ENCODE results near the gene CYP2D6.
"Not testable (repeated sequence)": the region's sequence is repeated elsewhere in the genome, so short reads cannot be mapped to it uniquely, and the experiment has no call there.

Gene CYP2D6

GRCh38 chr22:42130639-42131431 lies at the start of gene CYP2D6:
CYP2D6 (minus strand) TSS chr22:42130810; CDS start chr22:42130791, 19 bp downstream.
- peaks cover 0 to 30% (median 0%) of the 10 kb centered on the region in 5 donors for H3K4me1 ChIP-seq (ENCODE audit: control insufficient read depth in 5 of 5, insufficient read depth in 5 of 5, low read length in 5 of 5)
- H3K27me3 ChIP-seq (ENCODE audit: control insufficient read depth in 5 of 5, insufficient read depth in 4 of 5, low read length in 5 of 5); H3K4me3 ChIP-seq (ENCODE audit: low read depth in 1 of 5, low read length in 5 of 5); H3K36me3 ChIP-seq (ENCODE audit: control insufficient read depth in 5 of 5, insufficient read depth in 5 of 5, low read length in 5 of 5); H3K9me3 ChIP-seq (ENCODE audit: control insufficient read depth in 5 of 5, low read length in 5 of 5); H3K9ac ChIP-seq (ENCODE audit: low read length in 5 of 5); H3K27ac ChIP-seq (ENCODE audit: low read depth, low read length): not testable (repeated sequence)

- Histone ChIP-seq H3K36me3 (ENCODE audit: control insufficient read depth in 5 of 5, insufficient read depth in 5 of 5, low read length in 5 of 5) (peaks cover 0 to 16% (median 7%) of the 10 kb centered on the region in 5 donors), H3K27ac (ENCODE audit: low read depth, low read length) (no peak overlapping the region)
These were observed 49.0 kb upstream of the CYP2D6 start for GRCh38 chr22:42179616-42180015.

GRCh38 chr22:42178910-42179519 lies 48.4 kb upstream of the CYP2D6 start:
- no peaks in the 10 kb centered on the region for H3K27me3 ChIP-seq (ENCODE audit: control insufficient read depth in 5 of 5, insufficient read depth in 4 of 5, low read length in 5 of 5)
- no peaks in the 10 kb centered on the region for H3K9me3 ChIP-seq (ENCODE audit: control insufficient read depth in 5 of 5, low read length in 5 of 5)
- no peak overlapping the region for H3K27ac ChIP-seq (ENCODE audit: low read depth, low read length)
- peaks cover 0 to 14% (median 6%) of the 10 kb centered on the region in 5 donors for H3K4me1 ChIP-seq (ENCODE audit: control insufficient read depth in 5 of 5, insufficient read depth in 5 of 5, low read length in 5 of 5)
- H3K4me3 ChIP-seq (ENCODE audit: low read depth in 1 of 5, low read length in 5 of 5) = no peak overlapping the region
- peaks cover 0 to 16% (median 7%) of the 10 kb centered on the region in 5 donors for H3K36me3 ChIP-seq (ENCODE audit: control insufficient read depth in 5 of 5, insufficient read depth in 5 of 5, low read length in 5 of 5)
- no peak overlapping the region for H3K9ac ChIP-seq (ENCODE audit: low read length in 5 of 5)

More at GRCh38 chr22:42179616-42180015, 49.0 kb upstream of the CYP2D6 start:
- no peak overlapping the region for H3K9ac ChIP-seq (ENCODE audit: low read length in 5 of 5)
- H3K27me3 ChIP-seq (ENCODE audit: control insufficient read depth in 5 of 5, insufficient read depth in 4 of 5, low read length in 5 of 5) = no peaks in the 10 kb centered on the region
- H3K4me1 ChIP-seq (ENCODE audit: control insufficient read depth in 5 of 5, insufficient read depth in 5 of 5, low read length in 5 of 5) = peaks cover 0 to 12% (median 3%) of the 10 kb centered on the region in 5 donors
- H3K4me3 ChIP-seq (ENCODE audit: low read depth in 1 of 5, low read length in 5 of 5) = no peak overlapping the region
- no peaks in the 10 kb centered on the region for H3K9me3 ChIP-seq (ENCODE audit: control insufficient read depth in 5 of 5, low read length in 5 of 5)

GRCh38 chr22:42177891-42178336 lies 47.3 kb upstream of the CYP2D6 start:
- H3K9me3 ChIP-seq (ENCODE audit: control insufficient read depth in 5 of 5, low read length in 5 of 5) = no peaks in the 10 kb centered on the region
- H3K36me3 ChIP-seq (ENCODE audit: control insufficient read depth in 5 of 5, insufficient read depth in 5 of 5, low read length in 5 of 5) = peaks cover 0 to 16% (median 7%) of the 10 kb centered on the region in 5 donors
- H3K27me3 ChIP-seq (ENCODE audit: control insufficient read depth in 5 of 5, insufficient read depth in 4 of 5, low read length in 5 of 5) = no peaks in the 10 kb centered on the region
- H3K4me3 ChIP-seq (ENCODE audit: low read depth in 1 of 5, low read length in 5 of 5) = no peak overlapping the region
- H3K27ac ChIP-seq (ENCODE audit: low read depth, low read length) = no peak overlapping the region
- peaks cover 0 to 21% (median 12%) of the 10 kb centered on the region in 5 donors for H3K4me1 ChIP-seq (ENCODE audit: control insufficient read depth in 5 of 5, insufficient read depth in 5 of 5, low read length in 5 of 5)
- no peak overlapping the region for H3K9ac ChIP-seq (ENCODE audit: low read length in 5 of 5)

- Histone ChIP-seq H3K27ac (ENCODE audit: low read depth, low read length) (no peak overlapping the region), H3K27me3 (ENCODE audit: control insufficient read depth in 5 of 5, insufficient read depth in 4 of 5, low read length in 5 of 5) (no peaks in the 10 kb centered on the region), H3K9me3 (ENCODE audit: control insufficient read depth in 5 of 5, low read length in 5 of 5) (no peaks in the 10 kb centered on the region), H3K4me3 (ENCODE audit: low read depth in 1 of 5, low read length in 5 of 5) (no peak overlapping the region), H3K4me1 (ENCODE audit: control insufficient read depth in 5 of 5, insufficient read depth in 5 of 5, low read length in 5 of 5) (peaks cover 0 to 29% (median 17%) of the 10 kb centered on the region in 5 donors), H3K9ac (ENCODE audit: low read length in 5 of 5) (no peak overlapping the region), H3K36me3 (ENCODE audit: control insufficient read depth in 5 of 5, insufficient read depth in 5 of 5, low read length in 5 of 5) (peaks cover 0 to 25% (median 7%) of the 10 kb centered on the region in 5 donors)
These were observed 45.8 kb upstream of the CYP2D6 start for GRCh38 chr22:42176255-42176915.

- Histone ChIP-seq H3K4me3 (ENCODE audit: low read depth in 1 of 5, low read length in 5 of 5) (no peak overlapping the region), H3K9ac (ENCODE audit: low read length in 5 of 5) (peak overlapping the region in 1 of 5 donors; percentile 19), H3K27ac (ENCODE audit: low read depth, low read length) (no peak overlapping the region), H3K9me3 (ENCODE audit: control insufficient read depth in 5 of 5, low read length in 5 of 5) (no peaks in the 10 kb centered on the region), H3K36me3 (ENCODE audit: control insufficient read depth in 5 of 5, insufficient read depth in 5 of 5, low read length in 5 of 5) (peaks cover 0 to 30% (median 14%) of the 10 kb centered on the region in 5 donors), H3K27me3 (ENCODE audit: control insufficient read depth in 5 of 5, insufficient read depth in 4 of 5, low read length in 5 of 5) (no peaks in the 10 kb centered on the region), H3K4me1 (ENCODE audit: control insufficient read depth in 5 of 5, insufficient read depth in 5 of 5, low read length in 5 of 5) (peaks cover 0 to 22% (median 17%) of the 10 kb centered on the region in 5 donors)
These were observed 43.5 kb upstream of the CYP2D6 start for GRCh38 chr22:42174062-42174461.

- Histone ChIP-seq H3K27ac (ENCODE audit: low read depth, low read length) (no peak overlapping the region), H3K4me3 (ENCODE audit: low read depth in 1 of 5, low read length in 5 of 5) (no peak overlapping the region), H3K36me3 (ENCODE audit: control insufficient read depth in 5 of 5, insufficient read depth in 5 of 5, low read length in 5 of 5) (peaks cover 0 to 35% (median 16%) of the 10 kb centered on the region in 5 donors), H3K9me3 (ENCODE audit: control insufficient read depth in 5 of 5, low read length in 5 of 5) (no peaks in the 10 kb centered on the region), H3K27me3 (ENCODE audit: control insufficient read depth in 5 of 5, insufficient read depth in 4 of 5, low read length in 5 of 5) (no peaks in the 10 kb centered on the region), H3K9ac (ENCODE audit: low read length in 5 of 5) (peak overlapping the region in 1 of 5 donors; percentile 19), H3K4me1 (ENCODE audit: control insufficient read depth in 5 of 5, insufficient read depth in 5 of 5, low read length in 5 of 5) (peaks cover 0 to 22% (median 17%) of the 10 kb centered on the region in 5 donors)
These were observed 42.7 kb upstream of the CYP2D6 start for GRCh38 chr22:42173183-42173926.

- H3K4me3 ChIP-seq (ENCODE audit: low read depth in 1 of 5, low read length in 5 of 5) = no peak overlapping the region
- H3K9ac ChIP-seq (ENCODE audit: low read length in 5 of 5) = peak overlapping the region in 2 of 5 donors; percentile 11 to 19
- no peak overlapping the region for H3K27ac ChIP-seq (ENCODE audit: low read depth, low read length)
- H3K4me1 ChIP-seq (ENCODE audit: control insufficient read depth in 5 of 5, insufficient read depth in 5 of 5, low read length in 5 of 5) = peaks cover 0 to 22% (median 17%) of the 10 kb centered on the region in 5 donors
- H3K36me3 ChIP-seq (ENCODE audit: control insufficient read depth in 5 of 5, insufficient read depth in 5 of 5, low read length in 5 of 5) = peaks cover 0 to 32% (median 16%) of the 10 kb centered on the region in 5 donors
- H3K27me3 ChIP-seq (ENCODE audit: control insufficient read depth in 5 of 5, insufficient read depth in 4 of 5, low read length in 5 of 5) = no peaks in the 10 kb centered on the region
- no peaks in the 10 kb centered on the region for H3K9me3 ChIP-seq (ENCODE audit: control insufficient read depth in 5 of 5, low read length in 5 of 5)
These were observed 42.2 kb upstream of the CYP2D6 start for GRCh38 chr22:42172773-42173172.

GRCh38 chr22:42171946-42172719 lies 41.5 kb upstream of the CYP2D6 start:
- peak overlapping the region in 2 of 5 donors; percentile 11 to 19 for H3K9ac ChIP-seq (ENCODE audit: low read length in 5 of 5)
- H3K27ac ChIP-seq (ENCODE audit: low read depth, low read length) = no peak overlapping the region
- peaks cover 0 to 22% (median 17%) of the 10 kb centered on the region in 5 donors for H3K4me1 ChIP-seq (ENCODE audit: control insufficient read depth in 5 of 5, insufficient read depth in 5 of 5, low read length in 5 of 5)

More at GRCh38 chr22:42171946-42172719, 41.5 kb upstream of the CYP2D6 start:
- no peaks in the 10 kb centered on the region for H3K9me3 ChIP-seq (ENCODE audit: control insufficient read depth in 5 of 5, low read length in 5 of 5)
- H3K36me3 ChIP-seq (ENCODE audit: control insufficient read depth in 5 of 5, insufficient read depth in 5 of 5, low read length in 5 of 5) = peaks cover 0 to 32% (median 19%) of the 10 kb centered on the region in 5 donors
- no peaks in the 10 kb centered on the region for H3K27me3 ChIP-seq (ENCODE audit: control insufficient read depth in 5 of 5, insufficient read depth in 4 of 5, low read length in 5 of 5)
- H3K4me3 ChIP-seq (ENCODE audit: low read depth in 1 of 5, low read length in 5 of 5) = no peak overlapping the region
